Neutrophil (primary cell): ENCODE data around the gene IGDCC3.

Experiments used
- H3K27ac ChIP-seq: fragments of 200-600 bp; sonication (generic); 2 replicates; pipeline ENCODE4 v1.5.1; 2016; ENCODE audit warnings: mild to moderate bottlenecking, moderate library complexity
- H3K27me3 ChIP-seq: fragments of 200-600 bp; sonication (generic); 2 replicates; pipeline ENCODE4 v1.6.0; 2016; ENCODE audit warnings: mild to moderate bottlenecking
- H3K36me3 ChIP-seq: fragments of 200-600 bp; sonication (generic); 2 replicates; pipeline ENCODE4 v1.5.1; 2017
- H3K4me1 ChIP-seq, 2 experiments: fragments of 200-600 bp in 1 of 2; sonication (generic) in 1 of 2; 1 replicate in 1 of 2; 2 replicates in 1 of 2; pipeline versions ENCODE4 v1.5.1 to v1.6.1; 2013 to 2016; ENCODE audit warnings: low read depth in 1 of 2, low read length in 1 of 2, mild to moderate bottlenecking in 1 of 2, moderate library complexity in 1 of 2; ENCODE audit not compliant: control insufficient read depth in 1 of 2, insufficient read depth in 1 of 2
- H3K4me3 ChIP-seq, 2 experiments: fragments of 200-600 bp in 1 of 2; sonication (generic) in 1 of 2; 1 replicate in 1 of 2; 2 replicates in 1 of 2; pipeline ENCODE4 v1.5.1; 2013 to 2016; ENCODE audit warnings: low read depth in 1 of 2, low read length in 1 of 2, mild to moderate bottlenecking in 1 of 2, moderate library complexity in 1 of 2
- H3K9me3 ChIP-seq: fragments of 200-600 bp; sonication (generic); 2 replicates; pipeline ENCODE4 v1.5.1; 2016
- CTCF ChIP-seq: fragments of 200-600 bp; sonication (generic); IDR thresholded peaks from 2 replicates; pipeline ENCODE4 v1.5.1; 2016; ENCODE audit warnings: antibody characterized with exemption

IGDCC3 gene

GRCh38 chr15:65389226-65389625, 11.4 kb upstream of the IGDCC3 start:
- Histone ChIP-seq H3K9me3 (no peaks in the 10 kb centered on the region), H3K27me3 (peaks cover 87% of the 10 kb centered on the region), H3K27ac (no peak overlapping the region), H3K4me1 (peaks cover 11 to 13% of the 10 kb centered on the region in 2 experiments), H3K4me3 (no peak overlapping the region), H3K36me3 (no peaks in the 10 kb centered on the region)
- TF ChIP-seq CTCF: no peak

- H3K4me3 ChIP-seq: no peak overlapping the region
- TF ChIP-seq CTCF: no peak
Observed at GRCh38 chr15:65388306-65389080, 10.7 kb upstream of the IGDCC3 start.

GRCh38 chr15:65386886-65387285, 9.1 kb upstream of the IGDCC3 start:
- Histone ChIP-seq H3K4me1 (peaks cover 11 to 13% of the 10 kb centered on the region in 2 experiments), H3K4me3 (no peak overlapping the region), H3K9me3 (no peaks in the 10 kb centered on the region), H3K36me3 (no peaks in the 10 kb centered on the region), H3K27ac (no peak overlapping the region), H3K27me3 (peaks cover 87% of the 10 kb centered on the region)
- no peak for TF ChIP-seq CTCF

More at GRCh38 chr15:65388306-65389080, 10.7 kb upstream of the IGDCC3 start:
- Histone ChIP-seq H3K27ac (no peak overlapping the region), H3K27me3 (peaks cover 87% of the 10 kb centered on the region), H3K36me3 (no peaks in the 10 kb centered on the region), H3K4me1 (peaks cover 11 to 13% of the 10 kb centered on the region in 2 experiments), H3K9me3 (no peaks in the 10 kb centered on the region)

GRCh38 chr15:65386376-65386775, 8.6 kb upstream of the IGDCC3 start:
- Histone ChIP-seq H3K9me3 (no peaks in the 10 kb centered on the region), H3K4me1 (peaks cover 11 to 13% of the 10 kb centered on the region in 2 experiments), H3K27ac (no peak overlapping the region), H3K4me3 (no peak overlapping the region), H3K27me3 (peaks cover 88% of the 10 kb centered on the region), H3K36me3 (no peaks in the 10 kb centered on the region)
- TF ChIP-seq CTCF: no peak

GRCh38 chr15:65385870-65386258, 8.1 kb upstream of the IGDCC3 start:
- TF ChIP-seq CTCF: no peak
- Histone ChIP-seq H3K27ac (no peak overlapping the region), H3K4me1 (peaks cover 11 to 13% of the 10 kb centered on the region in 2 experiments), H3K4me3 (no peak overlapping the region), H3K27me3 (peaks cover 91% of the 10 kb centered on the region), H3K36me3 (no peaks in the 10 kb centered on the region), H3K9me3 (no peaks in the 10 kb centered on the region)
